HG03469 (cell line): ENCODE data around the gene YWHAH.

Source experiments
- ATAC-seq: cut with Tn5 transposase; IDR thresholded peaks from one replicate; pipeline ENCODE4 v1.9.1; 2021; ENCODE audit warnings: mild to moderate bottlenecking, moderate library complexity, moderate number of reproducible peaks; ENCODE audit not compliant: unreplicated experiment

YWHAH gene

DNA sequence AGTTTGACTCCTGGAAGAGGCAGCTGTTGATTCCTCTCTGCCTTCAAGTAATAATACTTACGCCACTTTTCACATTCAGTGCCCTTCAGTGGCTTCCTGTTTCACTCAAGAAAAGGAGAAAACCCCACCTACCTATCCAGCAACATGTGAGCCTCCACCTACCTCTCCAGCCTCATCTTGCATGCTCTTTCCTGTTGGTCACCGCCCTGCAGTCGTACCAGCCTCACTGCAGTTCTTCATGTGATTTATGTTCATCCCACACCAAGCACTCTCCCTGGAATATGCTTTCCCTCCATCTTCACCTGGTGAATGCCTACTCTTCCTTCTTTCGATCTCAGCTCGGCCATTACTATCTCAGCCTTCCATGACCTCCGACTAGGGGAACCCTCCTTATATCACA lies 21.8 kb upstream of the YWHAH start:
- ATAC-seq = no peak

GRCh38 chr22:31923136-31923535 lies 21.2 kb upstream of the YWHAH start:
- ATAC-seq = no peak

GRCh38 chr22:31923747-31924146 lies 20.6 kb upstream of the YWHAH start:
- ATAC-seq = no peak

DNA sequence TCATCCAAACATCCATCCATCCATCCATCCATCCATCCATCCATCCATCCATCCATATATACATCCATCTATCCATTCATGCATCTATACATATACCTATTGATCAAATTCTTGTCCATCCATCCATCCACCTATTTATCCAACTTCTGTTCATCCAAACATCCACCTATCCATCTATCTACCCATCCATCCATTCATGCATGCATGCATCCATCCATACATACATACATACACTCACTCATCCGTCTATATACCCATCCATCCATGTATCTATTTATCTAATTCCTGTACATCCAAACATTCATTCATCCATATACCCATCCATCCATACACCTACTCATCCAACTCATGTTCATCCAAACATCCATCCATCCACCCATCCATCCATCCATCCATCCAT lies 19.3 kb upstream of the YWHAH start:
- ATAC-seq = no peak

DNA sequence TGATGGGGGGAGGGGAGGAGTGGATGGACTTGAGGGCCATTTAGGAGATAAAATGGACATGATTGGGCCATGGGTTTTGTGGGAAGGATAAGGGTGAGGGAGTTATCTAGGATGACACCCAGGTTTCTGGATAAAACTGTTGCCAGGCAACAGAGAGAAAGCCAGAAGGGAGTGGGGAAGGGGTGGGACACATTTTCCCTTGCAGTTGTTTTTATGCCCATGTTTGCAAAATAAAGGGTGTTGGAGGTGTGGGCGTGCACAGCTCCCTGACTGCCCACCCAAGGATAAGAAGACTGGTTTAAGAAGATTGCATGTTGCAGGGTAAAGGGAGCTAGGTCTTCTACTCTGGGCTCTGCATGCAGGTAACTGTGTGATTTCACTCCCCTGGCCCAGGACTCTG lies 18.3 kb upstream of the YWHAH start:
- no peak for ATAC-seq

DNA sequence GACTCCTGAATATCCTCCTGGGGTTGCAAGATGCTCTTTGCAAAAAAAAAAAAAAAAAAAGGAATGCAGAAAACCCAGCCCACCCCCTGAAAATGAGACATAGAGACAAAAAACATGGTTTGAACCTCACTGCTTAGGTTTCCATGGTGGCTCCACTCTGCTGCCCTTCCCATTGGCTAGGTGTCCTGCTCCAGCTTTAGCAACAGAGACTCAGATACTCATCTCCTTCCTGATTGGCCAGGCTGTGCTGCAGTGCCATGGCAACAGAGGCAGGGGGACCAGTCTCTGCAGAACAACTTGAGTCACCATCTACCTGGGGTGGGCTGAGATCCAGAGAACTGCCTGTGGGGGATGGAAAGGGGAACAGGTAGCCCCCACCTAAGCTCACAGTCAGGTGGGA lies 17.4 kb upstream of the YWHAH start:
- ATAC-seq = no peak

- ATAC-seq = no peak
Observed at GRCh38 chr22:31927562-31927961, 16.8 kb upstream of the YWHAH start.

DNA sequence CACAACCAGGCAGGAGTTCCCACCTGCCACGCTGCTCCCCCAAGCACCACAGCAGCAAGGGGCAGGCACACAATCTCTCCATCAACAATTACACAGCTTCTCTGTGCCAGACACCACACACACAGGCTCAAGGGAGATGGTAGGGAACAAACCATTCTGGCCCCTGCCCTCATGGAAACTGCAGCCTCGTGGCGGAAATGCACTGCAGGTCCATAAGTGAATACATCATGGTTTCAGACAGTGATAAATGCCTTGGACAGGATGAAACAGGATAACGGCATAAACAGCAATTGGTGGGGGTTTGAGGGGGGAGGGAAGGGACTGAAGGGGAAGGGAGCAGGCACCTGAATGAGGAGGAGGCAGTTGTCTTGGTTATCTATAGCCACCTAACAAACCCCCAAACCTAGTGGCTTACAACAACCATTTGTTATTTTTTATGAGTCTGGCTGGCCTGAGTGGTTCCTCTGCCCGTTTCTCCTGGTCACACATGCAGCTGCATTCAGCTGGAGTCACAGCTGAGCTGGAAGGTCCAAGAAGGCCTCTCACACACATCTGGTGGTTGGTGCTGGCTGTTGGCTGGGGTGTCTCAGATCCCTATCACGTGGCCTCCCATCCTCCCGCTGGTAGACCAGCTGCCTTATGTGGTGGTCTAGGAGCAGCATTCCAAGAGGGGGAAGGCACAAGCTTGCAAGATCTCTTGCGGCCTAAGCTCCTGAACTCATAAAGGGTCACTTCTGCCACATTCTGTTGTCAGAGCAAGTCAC lies 15.0 kb upstream of the YWHAH start:
- ATAC-seq = no peak

DNA sequence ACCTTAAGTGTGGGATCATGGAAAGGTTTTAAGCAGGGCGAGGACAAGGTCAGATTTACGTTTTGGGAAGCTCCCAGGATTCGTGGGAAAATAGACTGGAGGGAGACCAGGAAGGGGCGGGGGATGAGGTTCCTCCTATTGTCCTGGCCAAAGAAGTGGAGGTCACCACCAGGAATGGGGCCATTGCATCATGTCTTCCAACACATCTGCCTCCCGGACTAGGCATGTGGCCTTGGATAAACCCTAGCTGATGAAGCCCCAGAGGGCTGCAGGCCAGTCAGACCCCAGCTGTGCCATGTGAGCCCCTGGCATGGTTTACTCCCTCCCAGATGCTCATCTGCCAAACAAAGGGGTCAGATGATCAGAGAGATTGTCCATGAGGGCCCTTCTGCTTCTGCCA lies 11.5 kb upstream of the YWHAH start:
- no peak for ATAC-seq

DNA sequence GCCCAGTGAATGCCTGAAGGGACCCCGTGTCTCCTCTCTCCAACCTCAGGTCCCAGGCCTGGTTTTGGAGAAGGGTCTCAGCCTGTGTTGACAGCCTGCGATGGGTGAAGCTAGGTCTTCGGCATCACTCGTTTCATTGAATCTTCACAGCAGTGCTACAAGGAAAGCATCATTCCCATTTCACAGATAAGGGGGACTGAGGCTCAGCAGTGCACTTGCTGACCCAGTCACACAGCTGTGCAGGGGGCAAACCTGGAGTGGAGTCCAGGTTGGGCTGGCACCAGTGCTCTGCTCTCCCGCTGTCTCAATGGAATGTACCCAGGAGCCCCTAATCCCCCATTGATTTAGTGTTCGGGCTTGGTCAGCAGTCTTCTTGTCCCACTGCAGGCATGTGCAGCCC lies 10.9 kb upstream of the YWHAH start:
- no peak for ATAC-seq

DNA sequence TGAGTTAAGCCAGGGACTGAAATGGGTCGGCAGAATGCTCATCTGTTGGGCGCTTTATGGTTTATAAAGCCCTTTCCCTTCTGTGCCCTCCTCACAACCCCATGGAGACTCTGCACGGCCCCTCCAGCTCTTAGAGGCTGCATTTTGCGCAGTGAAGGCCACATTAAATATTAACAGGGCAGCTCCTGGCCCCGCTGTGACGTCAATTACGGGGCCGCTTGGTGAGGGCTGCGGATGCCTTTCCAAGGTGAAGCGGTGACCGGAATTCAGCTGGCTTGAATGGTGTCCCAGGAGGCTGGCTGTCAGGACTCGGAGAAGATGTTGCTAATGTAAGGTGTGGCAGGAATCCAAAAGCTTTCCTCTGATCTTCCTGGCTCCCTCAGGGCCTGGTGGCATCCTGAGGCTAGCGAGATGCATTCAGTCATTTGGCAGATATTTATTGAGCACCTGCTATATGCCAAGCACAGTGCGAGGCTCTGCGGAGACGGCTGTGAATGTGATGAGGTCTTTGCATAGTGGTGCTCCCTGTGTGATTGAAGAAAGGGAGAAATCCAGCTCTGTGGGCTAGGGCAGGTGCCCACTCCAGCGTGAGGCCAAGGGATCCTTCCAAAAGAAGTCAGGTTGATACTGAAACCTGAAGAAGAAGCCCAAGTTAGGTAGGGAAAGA lies 10.4 kb upstream of the YWHAH start:
- ATAC-seq = no peak

DNA sequence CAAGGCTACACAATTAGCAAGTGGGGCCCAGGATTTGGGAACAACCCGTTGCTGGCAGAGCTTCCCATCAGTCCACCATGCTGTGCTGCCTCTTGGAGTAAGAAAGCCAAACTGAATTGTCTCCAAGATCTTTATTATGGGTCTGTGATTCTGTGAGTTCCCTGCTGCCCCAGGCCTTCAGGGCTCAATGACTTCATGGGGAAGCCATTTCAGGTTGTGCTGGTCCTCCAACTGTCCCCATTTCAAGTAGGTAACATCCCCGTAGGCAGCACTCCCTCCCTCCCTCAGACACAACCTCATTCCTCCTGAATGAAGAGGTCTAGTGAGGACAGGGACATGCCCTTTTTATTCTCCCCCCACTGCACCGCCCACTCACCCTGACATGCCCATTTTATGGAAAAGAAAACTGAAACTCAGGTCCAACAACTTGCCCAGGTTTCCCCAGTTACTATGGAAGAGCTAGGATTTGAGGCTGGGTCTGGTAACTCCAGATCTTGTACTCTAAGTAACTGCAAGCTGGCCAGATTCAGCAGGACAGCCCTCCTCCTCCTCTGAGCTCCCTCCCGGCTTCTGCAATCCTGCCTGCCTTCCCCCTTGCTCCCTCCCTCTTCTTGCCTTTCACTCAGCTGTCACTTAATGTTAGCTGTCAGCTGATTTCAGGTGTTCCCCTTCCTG lies 8.2 kb upstream of the YWHAH start:
- no peak for ATAC-seq

GRCh38 chr22:31937341-31937740 lies 7.0 kb upstream of the YWHAH start:
- ATAC-seq = no peak

- ATAC-seq = no peak
Observed at GRCh38 chr22:31938296-31938695, 6.0 kb upstream of the YWHAH start.

GRCh38 chr22:31940506-31940905 lies 3.8 kb upstream of the YWHAH start:
- no peak for ATAC-seq

- ATAC-seq = no peak
Observed at GRCh38 chr22:31942091-31942490, 2.2 kb upstream of the YWHAH start.

GRCh38 chr22:31943206-31943977 lies 943 bp upstream of the YWHAH start:
- no peak for ATAC-seq

GRCh38 chr22:31944700-31945442 lies 536 bp downstream of the YWHAH start:
- ATAC-seq = peak; percentile 16

GRCh38 chr22:31945443-31945855 lies 1.1 kb downstream of the YWHAH start:
- ATAC-seq = no peak

- no peak for ATAC-seq
Observed at GRCh38 chr22:31945971-31946680, 1.8 kb downstream of the YWHAH start.
